GM23338 (cell line): ENCODE measurements around the gene SC5D. TPM values are rescaled to one million over a fixed set of nuclear protein-coding genes. Genes with fewer than 3 reads are reported as not detected.

Source experiments
- ATAC-seq: fragments of 200-7000 bp; cut with Tn5 transposase; 3 replicates; pipeline ENCODE4 v1.9.1; 2020
- DNase-seq: peaks from one replicate; pipeline ENCODE4 v3.0.0-alpha.2; 2015; ENCODE audit warnings: low spot score
- H2AFZ ChIP-seq: fragments of 200-600 bp; sonication (generic); 2 replicates; pipeline ENCODE4 v1.8.0; 2016; ENCODE audit warnings: antibody characterized with exemption, mild to moderate bottlenecking, moderate library complexity
- H3F3A ChIP-seq: fragments of 200-600 bp; sonication (generic); replicated peaks from 2 replicates; pipeline ENCODE4 v1.8.0; 2017; ENCODE audit warnings: antibody characterized with exemption, mixed run types, low read depth
- H3K27ac ChIP-seq: fragments of 200-600 bp; sonication (generic); 2 replicates; pipeline ENCODE4 v1.6.1; 2016; ENCODE audit warnings: low read depth
- H3K27me3 ChIP-seq: fragments of 200-600 bp; sonication (generic); 2 replicates; pipeline ENCODE4 v1.8.0; 2016; ENCODE audit warnings: mild to moderate bottlenecking, mixed run types, moderate library complexity; ENCODE audit not compliant: insufficient read depth
- H3K36me3 ChIP-seq: fragments of 200-600 bp; sonication (generic); 2 replicates; pipeline ENCODE4 v1.8.0; 2016; ENCODE audit warnings: mild to moderate bottlenecking; ENCODE audit not compliant: insufficient read depth
- H3K4me1 ChIP-seq: fragments of 200-600 bp; sonication (generic); 2 replicates; pipeline ENCODE4 v1.8.0; 2016; ENCODE audit warnings: mild to moderate bottlenecking, moderate library complexity; ENCODE audit not compliant: insufficient read depth
- H3K4me2 ChIP-seq: fragments of 200-600 bp; sonication (generic); 2 replicates; pipeline ENCODE4 v1.7.1; 2017; ENCODE audit warnings: mixed run types
- H3K4me3 ChIP-seq: fragments of 200-600 bp; sonication (generic); 2 replicates; pipeline ENCODE4 v1.6.1; 2016; ENCODE audit warnings: mixed run types
- H3K79me2 ChIP-seq: fragments of 200-600 bp; sonication (generic); replicated peaks from 2 replicates; pipeline ENCODE4 v1.8.0; 2017; ENCODE audit warnings: mild to moderate bottlenecking; ENCODE audit not compliant: insufficient read depth
- H3K9me2 ChIP-seq: fragments of 200-600 bp; sonication (generic); 2 replicates; pipeline ENCODE4 v1.8.0; 2017; ENCODE audit not compliant: insufficient read depth
- H4K20me1 ChIP-seq: fragments of 200-600 bp; sonication (generic); replicated peaks from 2 replicates; pipeline ENCODE4 v1.8.0; 2017; ENCODE audit warnings: mild to moderate bottlenecking; ENCODE audit not compliant: insufficient read depth
- H3K27ac Mint-ChIP-seq: 2 replicates; pipeline ENCODE4 v1.8.0; 2020; ENCODE audit warnings: inconsistent platforms, mild to moderate bottlenecking, moderate library complexity, mixed read lengths
- H3K27me3 Mint-ChIP-seq: 3 replicates; pipeline ENCODE4 v1.8.0; 2022; ENCODE audit warnings: low read depth, mild to moderate bottlenecking, moderate library complexity, mixed read lengths, inconsistent platforms; ENCODE audit not compliant: insufficient read depth, poor library complexity
- H3K36me3 Mint-ChIP-seq: 3 replicates; pipeline ENCODE4 v1.8.0; 2021; ENCODE audit warnings: low read depth, mild to moderate bottlenecking, inconsistent platforms, moderate library complexity, mixed read lengths
- H3K4me1 Mint-ChIP-seq: 3 replicates; pipeline ENCODE4 v1.8.0; 2020; ENCODE audit warnings: mild to moderate bottlenecking, inconsistent platforms, mixed read lengths
- H3K4me3 Mint-ChIP-seq: 3 replicates; pipeline ENCODE4 v1.8.0; 2021; ENCODE audit warnings: moderate library complexity, mild to moderate bottlenecking, inconsistent platforms, mixed read lengths
- H3K9me3 Mint-ChIP-seq: 3 replicates; pipeline ENCODE4 v1.8.0; 2020; ENCODE audit warnings: moderate library complexity, mild to moderate bottlenecking, inconsistent platforms, mixed read lengths
- ETS1 ChIP-seq: IDR thresholded peaks from 2 replicates; pipeline ENCODE4 v1.6.1; 2016; ENCODE audit warnings: antibody characterized with exemption
- EZH2 ChIP-seq: fragments of 200-600 bp; sonication (generic); IDR thresholded peaks from one replicate; pipeline ENCODE4 v1.8.0; 2017; ENCODE audit warnings: antibody characterized with exemption, mild to moderate bottlenecking, low read depth; ENCODE audit not compliant: unreplicated experiment
- EZH2phosphoT487 ChIP-seq: fragments of 200-600 bp; sonication (generic); IDR thresholded peaks from one replicate; pipeline ENCODE4 v1.8.1; 2018; ENCODE audit warnings: antibody characterized with exemption; ENCODE audit not compliant: unreplicated experiment
- JUNB ChIP-seq: IDR thresholded peaks from one replicate; pipeline ENCODE4 v1.6.1; 2016; ENCODE audit warnings: antibody characterized with exemption; ENCODE audit not compliant: unreplicated experiment
- POLR2AphosphoS5 ChIP-seq: IDR thresholded peaks from 2 replicates; pipeline ENCODE4 v1.6.1; 2016; ENCODE audit warnings: antibody characterized with exemption, low read depth
- STAT1 ChIP-seq: IDR thresholded peaks from one replicate; pipeline ENCODE4 v1.6.1; 2016; ENCODE audit warnings: antibody characterized with exemption; ENCODE audit not compliant: unreplicated experiment
- ZNF114 ChIP-seq: fragments of 250-450 bp; sonication (Bioruptor Pico); IDR thresholded peaks from 2 replicates; pipeline ENCODE4 v1.5.0; 2020; ENCODE audit warnings: mild to moderate bottlenecking, moderate library complexity
- ZNF462 ChIP-seq: fragments of 250-450 bp; sonication (Bioruptor Pico); IDR thresholded peaks from 2 replicates; pipeline ENCODE4 v1.5.0; 2020; ENCODE audit warnings: mild to moderate bottlenecking, moderate library complexity
- polyA plus RNA-seq: library from polyadenylated mRNA; unstranded; fragments of >200 nt; fragmentation: Nextera tagmentation; extraction: Ambion mirVana; gene quantifications from 2 replicates; pipeline ENCODE4 v1.2.1, GENCODE V29; 2016
- total RNA-seq: library from RNA; depleted of rRNA; stranded (reverse); fragments of >200 nt; shearing (Covaris generic); gene quantifications from 2 replicates; pipeline ENCODE4 v1.2.3, GENCODE V29; 2014

The SC5D gene
- total and polyA plus RNA-seq, 2 experiments from 2014 or later = 79.0 to 138 TPM

GRCh38 chr11:121246021-121246768 is 46.4 kb upstream of the SC5D start:
- Histone ChIP-seq H3K27ac (no peak overlapping the region), H4K20me1 (no peaks in the 10 kb centered on the region), H3K4me2 (no peak overlapping the region), H3K79me2 (no peaks in the 10 kb centered on the region), H3K36me3 (no peaks in the 10 kb centered on the region), H3K4me1 (0 out of 2 replicates have a peak, but pooled peaks cover 5% of the 10 kb centered on the region), H3F3A (no peaks in the 10 kb centered on the region), H3K27me3 (no peaks in the 10 kb centered on the region), H2AFZ (0 out of 2 replicates have a peak overlapping the region, but pooled peaks have one; percentile 49), H3K9me2 (no peaks in the 10 kb centered on the region), H3K4me3 (no peak overlapping the region)
- no peaks in the 10 kb centered on the region for H3K9me3 Mint-ChIP-seq
- peaks cover 1% of the 10 kb centered on the region for H3K27me3 Mint-ChIP-seq
- H3K4me3 Mint-ChIP-seq = no peak overlapping the region
- TF ChIP-seq EZH2 = no peak
- TF ChIP-seq POLR2AphosphoS5 = no peak
- TF ChIP-seq ETS1 = no peak
- no peak for TF ChIP-seq ZNF114 (CRISPR knock-in tag)
- TF ChIP-seq EZH2phosphoT487 = no peak
- peak; percentile 40 for ATAC-seq
- peaks cover 17% of the 10 kb centered on the region for H3K4me1 Mint-ChIP-seq
- H3K27ac Mint-ChIP-seq = no peak overlapping the region
- no peaks in the 10 kb centered on the region for H3K36me3 Mint-ChIP-seq
- no peak for DNase-seq

- H3K9me2 ChIP-seq = no peaks in the 10 kb centered on the region
- H3K4me1 ChIP-seq = 0 out of 2 replicates have a peak, but pooled peaks cover 5% of the 10 kb centered on the region
- no peaks in the 10 kb centered on the region for H3K79me2 ChIP-seq
- H3K36me3 ChIP-seq = no peaks in the 10 kb centered on the region
- Mint-ChIP-seq H3K27ac (no peak overlapping the region; the same call in 1 of the 2 replicates), H3K4me3 (no peak overlapping the region), H3K27me3 (peaks cover 1% of the 10 kb centered on the region), H3K9me3 (no peaks in the 10 kb centered on the region), H3K36me3 (no peaks in the 10 kb centered on the region), H3K4me1 (peaks cover 21% of the 10 kb centered on the region)
- 0 out of 2 replicates have a peak overlapping the region, but pooled peaks have one; percentile 49 for H2AFZ ChIP-seq
- ATAC-seq (no peak), DNase-seq (no peak)
- no peaks in the 10 kb centered on the region for H4K20me1 ChIP-seq
- H3K27ac ChIP-seq = no peak overlapping the region
- H3K27me3 ChIP-seq = no peaks in the 10 kb centered on the region
- no peaks in the 10 kb centered on the region for H3F3A ChIP-seq
- H3K4me3 ChIP-seq = no peak overlapping the region
- no peak overlapping the region for H3K4me2 ChIP-seq
- TF ChIP-seq ZNF462 (no peak), STAT1 (no peak), ETS1 (no peak), JUNB (no peak), EZH2phosphoT487 (no peak), EZH2 (no peak), POLR2AphosphoS5 (no peak)
Observed at GRCh38 chr11:121246769-121247035, 45.9 kb upstream of the SC5D start.
